ENCODE measurements around the gene NXPE2.

DNA sequence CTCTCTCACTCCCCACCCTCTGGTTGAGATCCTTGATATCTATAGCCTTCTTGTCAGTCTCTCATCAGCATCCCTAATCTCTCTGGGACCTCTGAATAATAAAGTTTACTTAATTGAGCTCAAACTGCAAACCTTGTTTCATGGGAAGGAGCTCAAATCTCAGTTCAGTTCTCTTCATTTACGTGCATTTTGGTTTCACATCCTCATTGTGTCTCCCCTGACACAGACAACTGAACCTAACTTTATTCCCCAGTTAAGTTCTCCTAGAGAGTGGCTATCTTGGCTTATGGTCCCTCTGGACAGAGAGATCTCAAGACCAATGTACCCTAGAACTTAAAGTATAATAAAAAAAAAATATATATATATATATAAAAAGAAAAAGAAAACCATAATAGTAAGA lies 47.3 kb downstream of the NXPE2 start:
- TF ChIP-seq, protein P1, sequence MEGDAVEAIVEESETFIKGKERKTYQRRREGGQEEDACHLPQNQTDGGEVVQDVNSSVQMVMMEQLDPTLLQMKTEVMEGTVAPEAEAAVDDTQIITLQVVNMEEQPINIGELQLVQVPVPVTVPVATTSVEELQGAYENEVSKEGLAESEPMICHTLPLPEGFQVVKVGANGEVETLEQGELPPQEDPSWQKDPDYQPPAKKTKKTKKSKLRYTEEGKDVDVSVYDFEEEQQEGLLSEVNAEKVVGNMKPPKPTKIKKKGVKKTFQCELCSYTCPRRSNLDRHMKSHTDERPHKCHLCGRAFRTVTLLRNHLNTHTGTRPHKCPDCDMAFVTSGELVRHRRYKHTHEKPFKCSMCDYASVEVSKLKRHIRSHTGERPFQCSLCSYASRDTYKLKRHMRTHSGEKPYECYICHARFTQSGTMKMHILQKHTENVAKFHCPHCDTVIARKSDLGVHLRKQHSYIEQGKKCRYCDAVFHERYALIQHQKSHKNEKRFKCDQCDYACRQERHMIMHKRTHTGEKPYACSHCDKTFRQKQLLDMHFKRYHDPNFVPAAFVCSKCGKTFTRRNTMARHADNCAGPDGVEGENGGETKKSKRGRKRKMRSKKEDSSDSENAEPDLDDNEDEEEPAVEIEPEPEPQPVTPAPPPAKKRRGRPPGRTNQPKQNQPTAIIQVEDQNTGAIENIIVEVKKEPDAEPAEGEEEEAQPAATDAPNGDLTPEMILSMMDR (IDR thresholded peaks at IDR 0.05), result no peak
- no peak for TF ChIP-seq POLR2A (IDR thresholded peaks at IDR 0.05)
